GM19240 (cell line): Measurements from ENCODE around the gene WBP1.
"Not testable (repeated sequence)": the region's sequence is repeated elsewhere in the genome, so short reads cannot be mapped to it uniquely, and the experiment has no call there.

Source experiments
- DNase-seq: peaks from one replicate; pipeline ENCODE4 v3.0.0; 2011; ENCODE audit warnings: low spot score; ENCODE audit not compliant: insufficient read length

WBP1 gene

DNA sequence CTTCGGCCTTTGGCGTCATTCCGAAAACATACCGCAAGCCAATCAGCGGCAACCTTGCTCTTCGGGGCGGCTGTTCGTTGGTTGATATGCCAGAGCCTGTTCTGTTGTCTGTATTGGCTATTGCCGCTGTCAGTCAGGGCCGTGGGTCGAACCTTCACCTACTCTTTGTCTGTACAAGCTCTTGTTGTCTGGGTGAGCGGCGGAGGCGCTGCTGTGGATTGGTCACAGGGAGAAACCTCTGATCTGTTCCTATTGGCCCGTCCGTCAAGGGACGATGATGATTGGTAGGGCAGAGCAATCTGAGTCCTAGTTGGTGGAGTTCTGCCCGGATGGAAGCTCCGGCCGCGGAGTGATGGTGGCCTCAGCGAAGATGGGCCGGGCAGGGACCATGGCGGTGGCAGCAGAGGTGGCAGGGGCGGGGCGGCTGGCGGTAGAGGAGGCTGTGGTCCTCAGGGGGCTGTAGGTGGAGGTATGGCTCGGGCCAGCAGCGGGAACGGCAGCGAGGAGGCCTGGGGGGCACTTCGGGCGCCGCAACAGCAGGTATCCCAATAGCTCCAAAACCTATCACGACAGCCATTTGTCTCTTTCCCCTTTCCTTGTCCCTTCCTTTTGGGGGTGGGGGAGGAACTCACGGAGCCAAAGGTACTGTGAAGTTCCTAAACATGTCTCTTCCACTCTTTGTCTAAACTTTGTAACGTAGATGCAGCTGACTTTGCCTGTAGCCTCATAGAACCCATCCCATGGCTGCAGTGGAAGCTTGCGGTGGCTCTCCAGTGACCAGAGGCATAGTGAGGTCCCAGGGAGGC is at the start of gene WBP1:
Gene WBP1, plus strand, starts transcription at position 307 of the 806 bp plus-strand sequence. Its CDS starts 165 bp downstream, at position 472.
- peak; percentile 80 for DNase-seq

DNA sequence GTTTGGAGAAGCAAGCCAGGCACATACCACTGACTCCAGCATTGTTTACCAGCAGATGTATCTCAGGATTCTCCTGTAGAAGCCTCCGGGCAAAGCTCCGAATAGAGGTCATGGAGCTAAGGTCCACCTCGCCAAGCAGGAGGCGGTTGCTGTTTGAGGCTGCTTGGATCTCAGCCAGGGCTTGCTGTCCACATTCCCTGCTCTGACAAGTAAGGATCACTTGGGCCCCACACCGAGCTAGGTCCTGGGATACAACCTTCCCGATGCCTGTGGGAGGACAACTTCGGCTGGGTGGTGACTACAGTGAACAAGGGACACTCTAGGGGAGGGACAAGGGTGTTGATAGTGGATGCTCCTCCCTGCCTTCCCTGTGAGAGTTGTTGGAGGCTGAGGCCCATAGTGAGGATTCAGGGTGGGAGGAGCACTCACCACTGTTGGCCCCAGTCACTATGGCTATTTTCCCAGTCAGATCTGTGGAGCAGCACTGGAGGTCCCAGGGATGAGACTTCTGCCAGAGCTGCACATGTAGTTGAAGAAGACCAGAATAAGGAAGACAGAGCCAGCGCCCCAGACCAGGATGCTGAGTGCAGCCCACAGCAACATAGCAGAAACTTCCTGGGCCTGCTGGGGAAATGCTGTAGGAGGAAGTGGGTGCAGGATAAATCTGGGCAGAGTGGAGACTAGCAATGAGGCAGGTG is 45.1 kb upstream of the WBP1 start:
- no peak for DNase-seq

DNA sequence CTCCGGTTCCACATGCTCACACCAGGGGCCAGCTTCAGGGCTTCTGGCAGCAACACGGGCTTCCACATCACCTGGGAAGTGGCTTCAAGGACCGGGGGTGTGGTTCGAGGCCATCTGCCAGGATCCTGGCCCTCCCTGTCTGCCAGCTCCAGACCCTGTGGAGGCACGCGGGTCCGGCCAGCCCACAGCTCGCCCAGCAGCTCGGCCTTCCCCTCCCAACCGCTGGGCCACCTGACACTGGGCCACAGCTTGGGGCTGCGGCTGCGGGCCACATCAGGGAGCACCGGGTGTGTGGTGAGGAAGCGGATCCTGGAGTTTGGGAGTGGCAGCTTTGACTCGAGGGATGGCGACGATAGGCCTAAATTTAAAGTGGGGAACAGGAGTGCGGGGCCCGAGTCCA is 43.8 kb upstream of the WBP1 start:
- DNase-seq, result no peak

DNA sequence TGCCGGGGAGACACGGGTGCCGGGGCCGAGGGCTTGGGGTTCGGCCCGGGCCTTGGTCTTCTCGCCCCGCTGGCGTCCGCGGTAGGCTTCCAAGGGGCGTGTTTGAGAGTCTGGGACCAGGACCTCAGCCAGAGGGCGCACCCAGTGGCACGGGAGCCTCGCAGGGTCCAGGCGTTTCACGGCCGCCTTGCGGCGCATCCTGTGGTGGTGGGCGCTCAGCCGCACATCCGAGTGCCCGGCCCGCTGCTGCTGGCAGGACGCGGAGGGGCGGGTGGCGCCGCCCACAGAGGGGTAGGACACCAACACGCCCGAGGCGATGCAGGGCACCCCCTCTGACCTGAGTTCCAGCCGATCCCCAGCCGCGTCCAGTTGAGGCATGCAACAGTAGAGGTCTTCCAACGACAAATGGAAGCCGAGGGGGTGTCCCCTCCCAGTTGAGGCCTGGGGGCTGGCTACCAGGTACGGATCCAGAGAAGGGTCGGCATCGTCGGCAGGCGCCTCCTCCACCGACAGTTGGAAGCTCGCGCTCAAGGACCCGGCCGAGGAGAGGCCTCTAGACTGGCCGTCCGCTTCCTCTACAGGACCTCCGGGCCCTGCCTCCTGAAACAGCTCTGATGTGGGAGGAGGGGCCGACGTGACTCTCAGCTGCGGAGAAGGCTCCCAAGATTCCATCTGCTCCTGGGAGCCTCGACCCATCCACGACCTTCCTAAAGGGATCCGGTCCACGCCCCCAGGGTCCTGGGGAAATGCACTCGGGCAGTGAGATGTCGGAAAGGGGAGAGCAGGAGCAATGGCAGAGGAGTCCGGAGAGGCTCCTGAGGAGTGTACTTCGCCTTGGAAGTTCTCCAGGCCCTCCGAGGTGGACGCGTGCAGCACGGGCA is 43.1 kb upstream of the WBP1 start:
- no peak for DNase-seq

DNA sequence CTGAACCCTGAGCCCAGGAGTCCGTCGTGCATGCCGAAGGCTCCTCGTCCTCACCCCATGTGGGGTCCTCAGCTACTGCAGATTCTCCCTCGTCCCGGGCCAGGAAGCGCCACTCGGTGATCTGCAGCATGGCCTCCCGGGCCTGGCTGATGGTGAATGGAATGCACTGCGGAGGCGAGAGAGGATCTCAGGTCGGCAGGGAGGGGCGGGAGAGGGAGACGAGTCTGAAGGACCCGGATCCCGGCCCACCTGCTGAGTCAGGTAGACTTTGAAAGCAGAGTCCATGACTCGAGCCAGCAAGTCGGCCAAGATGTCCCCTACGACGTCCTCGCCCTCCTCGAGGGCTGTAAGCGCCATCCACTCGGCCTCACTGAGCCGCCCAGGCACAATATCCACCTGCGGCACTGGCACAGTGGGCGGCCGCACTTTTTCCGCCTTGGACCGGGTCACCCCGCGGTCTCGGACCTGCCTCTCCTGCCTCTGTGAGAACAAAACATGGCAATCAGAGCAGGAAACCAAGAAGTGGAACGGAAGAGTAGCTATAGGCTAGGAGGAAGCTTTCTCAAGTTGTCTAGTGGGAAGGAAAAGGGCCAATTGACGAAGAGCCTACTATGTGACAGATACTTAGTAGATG is 42.4 kb upstream of the WBP1 start:
- no peak for DNase-seq

GRCh38 chr2:74416778-74417177 is 41.5 kb upstream of the WBP1 start:
- no peak for DNase-seq

DNA sequence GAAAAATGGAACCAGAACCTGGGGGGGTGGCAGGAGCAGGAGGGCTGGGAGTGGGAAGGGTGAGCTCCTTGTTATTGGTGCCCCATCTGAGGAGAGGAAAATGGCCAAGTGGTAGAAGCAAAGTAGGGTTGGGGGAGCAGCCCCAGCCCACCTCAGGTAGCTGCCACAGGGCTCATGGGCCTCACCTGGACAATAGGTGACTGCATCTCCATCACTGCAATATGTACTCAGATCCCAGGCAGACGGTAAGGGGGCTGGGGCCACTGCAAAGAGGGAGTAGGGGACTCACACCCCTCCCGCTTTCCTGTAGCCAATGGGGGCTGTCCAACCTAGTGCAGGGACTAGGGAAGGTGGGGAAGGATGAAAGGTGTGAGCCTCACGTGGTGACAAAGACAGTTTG is 41.0 kb upstream of the WBP1 start:
- no peak for DNase-seq

- no peak for DNase-seq
Measured at GRCh38 chr2:74417763-74418162, 40.5 kb upstream of the WBP1 start.

- DNase-seq, result no peak
Measured at GRCh38 chr2:74418312-74418711, 39.9 kb upstream of the WBP1 start.

DNA sequence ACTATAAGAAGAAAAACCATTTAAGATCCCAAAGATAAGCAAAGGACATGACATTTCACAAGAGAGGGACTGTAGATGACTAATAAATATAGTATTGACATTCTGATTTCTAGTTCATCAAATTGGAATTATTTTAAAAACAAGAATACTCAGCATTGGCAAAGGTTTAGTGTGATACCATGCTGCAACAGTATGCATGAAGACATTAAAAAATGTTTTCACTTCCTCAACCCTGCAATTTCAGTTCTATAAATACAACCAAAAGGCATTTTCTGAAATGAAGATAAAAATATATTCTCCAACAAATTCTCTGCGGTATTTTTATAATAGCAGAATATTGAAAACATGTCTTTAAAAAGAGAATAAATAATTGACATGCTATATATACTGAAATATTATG is 38.9 kb upstream of the WBP1 start:
- DNase-seq, result no peak

- no peak for DNase-seq
Measured at GRCh38 chr2:74420006-74420405, 38.2 kb upstream of the WBP1 start.

- not testable (repeated sequence) for DNase-seq
Measured at GRCh38 chr2:74420443-74421103, 37.7 kb upstream of the WBP1 start.

DNA sequence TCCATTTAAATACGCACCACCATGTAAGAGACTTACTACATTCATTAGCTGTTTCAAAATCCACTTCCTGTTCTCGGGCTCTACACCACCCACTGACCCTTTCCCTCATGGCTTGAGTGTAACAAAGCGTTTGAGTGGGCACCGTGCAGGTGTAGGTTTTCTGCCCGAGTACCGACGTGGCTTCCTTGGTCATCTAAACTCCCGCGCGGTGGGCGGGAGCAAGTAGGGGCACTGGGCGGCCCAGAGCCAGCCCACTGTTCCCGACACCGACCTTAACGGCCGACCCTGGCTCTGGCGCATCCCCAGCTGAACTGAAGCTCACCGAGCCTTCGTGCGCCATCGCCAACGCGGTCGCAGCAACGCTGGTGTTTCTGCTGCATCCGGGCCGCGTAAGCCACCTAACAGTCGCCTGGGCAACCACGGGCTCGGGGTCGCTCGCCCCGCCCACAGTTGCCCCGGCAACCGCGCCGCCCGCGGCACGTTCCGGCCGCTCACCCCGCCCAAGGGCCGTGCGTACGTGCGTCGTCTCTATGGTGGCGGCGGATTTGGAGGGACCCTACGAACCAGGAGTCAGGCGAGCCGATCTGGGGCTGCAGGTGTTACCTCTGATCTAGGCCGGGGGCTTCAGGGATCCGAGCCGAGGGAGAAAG is 36.9 kb upstream of the WBP1 start, which contains the start of the genes C2orf81 and WDR54:
Gene C2orf81, minus strand, starts transcription at position 399 of the 650 bp plus-strand sequence. Its CDS starts 59 bp downstream, at position 340.
Gene WDR54, plus strand, starts transcription at position 510 of the 650 bp plus-strand sequence. CDS start 424 bp downstream, outside the sequence.
- peak; percentile 96 for DNase-seq

- no peak for DNase-seq
Measured at GRCh38 chr2:74423231-74424095, 34.8 kb upstream of the WBP1 start.

DNA sequence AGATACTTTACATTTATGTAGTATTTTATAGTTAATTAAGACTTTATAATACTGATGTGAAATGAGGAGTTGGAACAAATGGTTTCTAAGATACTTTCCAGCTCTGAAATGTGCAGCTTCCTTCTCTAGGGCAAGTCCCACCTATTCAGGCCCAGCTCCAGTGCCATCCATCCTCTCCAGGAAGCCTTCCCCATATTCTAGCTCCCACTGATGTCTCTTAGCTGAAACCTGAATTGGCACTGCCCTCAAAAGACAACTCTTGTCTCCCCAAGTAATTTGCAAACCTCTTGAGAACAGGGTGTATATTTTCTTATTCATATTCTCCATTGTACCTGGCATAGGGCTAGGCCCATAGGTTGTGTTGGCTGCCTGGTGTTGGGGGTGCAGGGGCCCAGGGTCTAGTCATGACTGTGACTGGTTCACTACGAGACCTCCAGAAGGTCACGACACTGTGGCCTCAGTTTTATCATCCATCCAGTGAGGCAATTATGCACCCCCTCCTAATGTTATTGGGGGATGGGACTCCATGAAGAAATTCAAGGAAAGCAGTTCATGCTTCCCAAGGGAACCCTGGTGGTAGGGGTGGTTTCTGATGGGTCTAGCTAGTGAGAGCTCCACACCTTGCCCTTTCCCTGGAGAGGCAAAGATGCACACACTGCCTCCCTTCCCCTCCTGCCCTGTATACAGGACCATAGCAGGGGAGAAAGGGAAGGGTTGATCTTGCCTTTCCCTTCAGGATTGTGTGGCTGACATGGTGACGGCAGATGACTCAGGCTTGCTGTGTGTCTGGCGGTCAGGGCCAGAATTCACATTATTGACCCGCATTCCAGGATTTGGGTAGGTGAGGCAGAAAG is 33.9 kb upstream of the WBP1 start:
- no peak for DNase-seq

GRCh38 chr2:74424995-74425406 is 33.2 kb upstream of the WBP1 start:
- DNase-seq, result no peak

GRCh38 chr2:74425523-74425922 is 32.7 kb upstream of the WBP1 start:
- DNase-seq, result no peak

DNA sequence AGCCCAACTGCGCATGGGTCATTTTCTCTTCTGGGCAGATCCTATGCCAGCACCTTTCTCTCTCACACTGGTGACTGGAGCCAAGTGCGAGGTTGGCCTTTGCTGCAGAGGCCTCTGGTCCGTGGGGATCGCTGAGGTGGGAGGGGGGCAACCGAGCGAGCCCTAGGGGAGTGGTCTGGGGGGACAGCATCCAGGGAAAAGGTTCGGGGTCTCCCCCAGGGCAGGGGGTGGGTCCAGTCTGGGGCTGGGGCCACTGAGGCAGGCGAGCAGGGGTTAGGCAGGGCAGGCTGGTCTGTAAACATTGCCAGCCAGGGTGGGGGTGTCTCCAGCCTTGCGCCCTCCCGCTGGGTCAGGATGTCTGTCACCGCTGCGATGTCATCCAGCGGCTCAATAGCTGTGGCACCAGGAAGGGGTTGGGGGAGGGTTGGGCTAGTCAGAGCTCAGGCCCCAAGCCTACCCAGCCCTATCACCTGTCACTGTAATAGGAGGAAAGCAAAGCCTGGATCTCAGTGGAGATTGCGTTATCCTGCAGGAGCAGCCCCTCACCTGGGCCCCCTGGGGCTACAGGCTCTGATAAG is 32.0 kb upstream of the WBP1 start:
- no peak for DNase-seq
